Thoracic aorta (tissue), 2 donors: ENCODE results near the gene ABCF3. TPM values are rescaled to one million over a fixed set of nuclear protein-coding genes. Genes with fewer than 3 reads are reported as not detected.

Experiments
- ATAC-seq: fragments of 150-250 bp; one replicate; pipeline ENCODE4 v1.8.0; 2017; ENCODE audit warnings: low read depth; ENCODE audit not compliant: insufficient number of reproducible peaks, low FRiP score
- DNase-seq: peaks from one replicate; pipeline ENCODE4 v3.0.0-alpha.2; 2020; ENCODE audit warnings: low spot score
- H3K27ac ChIP-seq, 2 donors: fragments of 200-600 bp; sonication (generic); 1 replicate in 1 of 2; 2 replicates in 1 of 2; pipeline ENCODE4 v1.5.1; 2016; ENCODE audit warnings: mild to moderate bottlenecking in 2 of 2, moderate library complexity in 2 of 2
- H3K27me3 ChIP-seq: fragments of 200-600 bp; sonication (generic); replicated peaks from 2 replicates; pipeline ENCODE4 v1.6.0; 2016; ENCODE audit warnings: mild to moderate bottlenecking; ENCODE audit not compliant: insufficient read depth
- H3K36me3 ChIP-seq: fragments of 200-600 bp; sonication (generic); one replicate; pipeline ENCODE4 v1.5.1; 2016
- H3K4me1 ChIP-seq, 2 donors: fragments of 200-600 bp; sonication (generic); 1 replicate in 1 of 2; 2 replicates in 1 of 2; pipeline versions ENCODE4 v1.5.1 to v1.6.0; 2016; ENCODE audit warnings: low read depth in 2 of 2, mild to moderate bottlenecking in 1 of 2; ENCODE audit not compliant: control insufficient read depth in 1 of 2
- H3K4me3 ChIP-seq: fragments of 200-600 bp; sonication (generic); 2 replicates; pipeline ENCODE4 v1.5.1; 2016; ENCODE audit warnings: mild to moderate bottlenecking
- H3K9me3 ChIP-seq: fragments of 200-600 bp; sonication (generic); 2 replicates; pipeline ENCODE4 v1.5.1; 2016
- CTCF ChIP-seq: fragments of 200-600 bp; sonication (generic); IDR thresholded peaks from one replicate; pipeline ENCODE4 v1.5.1; 2019; ENCODE audit warnings: antibody characterized with exemption
- total RNA-seq, 2 donors: library from RNA; depleted of rRNA; stranded (reverse); fragments of >200 nt; gene quantifications; one replicate each; pipeline versions ENCODE4 v1.1.0 to v1.2.3, GENCODE V29; 2016

ABCF3 gene
- total RNA-seq, 2 donors from 2014 or later: 50.2 to 62.1 TPM

- H3K9me3 ChIP-seq: no peaks in the 10 kb centered on the region
- no peak for ATAC-seq
- no peak for DNase-seq
- peaks cover 12 to 18% of the 10 kb centered on the region in 2 donors for H3K4me1 ChIP-seq
- no peak for TF ChIP-seq CTCF
- no peaks in the 10 kb centered on the region for H3K36me3 ChIP-seq
- peaks cover 22% of the 10 kb centered on the region for H3K27me3 ChIP-seq
- no peak overlapping the region for H3K27ac ChIP-seq
- H3K4me3 ChIP-seq: peak overlapping the region; percentile 76
Measured at GRCh38 chr3:184228376-184229137, 42.6 kb downstream of the ABCF3 start.

DNA sequence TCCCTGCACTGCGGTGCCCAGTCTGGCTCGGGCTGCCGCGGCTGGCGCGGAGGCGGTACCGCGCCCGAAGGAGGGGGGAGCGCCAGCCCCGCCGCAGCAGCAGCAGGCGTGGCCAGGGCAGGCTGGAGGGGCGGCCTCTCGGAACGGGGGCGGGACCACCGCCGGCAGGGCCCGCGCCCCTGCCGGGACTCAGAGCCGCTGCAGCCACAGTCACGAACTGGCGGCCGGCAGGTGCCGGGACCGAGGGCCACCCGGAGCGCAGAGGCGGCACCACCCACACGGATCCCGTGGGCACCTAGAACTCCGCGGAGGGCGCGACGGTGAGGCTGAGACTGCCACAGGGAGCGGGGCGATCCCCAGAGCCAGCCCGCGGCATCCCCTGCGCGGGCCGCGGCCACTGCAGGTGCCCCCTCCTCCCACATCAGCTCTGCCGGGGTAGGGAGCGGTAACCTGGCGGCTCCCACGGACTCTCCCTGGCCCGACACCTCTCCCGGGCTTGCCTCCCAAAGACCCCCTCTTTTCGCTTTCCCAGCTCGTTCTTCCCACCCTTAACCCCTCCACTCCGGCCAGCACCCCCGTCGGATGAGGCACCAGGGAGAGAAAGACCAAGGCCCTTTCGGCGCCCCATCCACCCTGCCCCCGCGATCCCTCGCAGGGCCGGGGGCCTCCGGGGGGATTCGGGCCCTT lies 43.5 kb downstream of the ABCF3 start, which contains the start of gene VWA5B2:
TSS of gene VWA5B2 (plus strand) at position 192 of the 687 bp plus-strand sequence. CDS start 944 bp downstream, outside the sequence.
- Histone ChIP-seq H3K4me1 (peaks cover 12 to 18% of the 10 kb centered on the region in 2 donors), H3K27me3 (peaks cover 22% of the 10 kb centered on the region), H3K27ac (no peak within 1 kb of the TSS), H3K36me3 (no peaks in the 10 kb centered on the region), H3K4me3 (peak within 1 kb of the TSS; percentile 76), H3K9me3 (no peaks in the 10 kb centered on the region)
- DNase-seq (no peak), ATAC-seq (peak; percentile 23)
- TF ChIP-seq CTCF: peak; percentile 39

- no peaks in the 10 kb centered on the region for H3K9me3 ChIP-seq
- no peak for DNase-seq
- H3K4me3 ChIP-seq: peak overlapping the region; percentile 76
- H3K27me3 ChIP-seq: peaks cover 22% of the 10 kb centered on the region
- no peaks in the 10 kb centered on the region for H3K36me3 ChIP-seq
- no peak for ATAC-seq
- TF ChIP-seq CTCF: no peak
- H3K4me1 ChIP-seq: peaks cover 12 to 18% of the 10 kb centered on the region in 2 donors
- H3K27ac ChIP-seq: no peak overlapping the region
Measured at GRCh38 chr3:184230081-184230602, 44.1 kb downstream of the ABCF3 start.

- Histone ChIP-seq H3K4me3 (peak overlapping the region; percentile 76), H3K4me1 (peaks cover 12 to 18% of the 10 kb centered on the region in 2 donors), H3K27ac (no peak overlapping the region), H3K36me3 (no peaks in the 10 kb centered on the region), H3K27me3 (peaks cover 22% of the 10 kb centered on the region), H3K9me3 (no peaks in the 10 kb centered on the region)
- DNase-seq (no peak), ATAC-seq (no peak)
- no peak for TF ChIP-seq CTCF
Measured at GRCh38 chr3:184230603-184231528, 44.9 kb downstream of the ABCF3 start.
